CD14-positive monocyte (primary cell): ENCODE data around the gene TMEM161B. TPM values are rescaled to one million over a fixed set of nuclear protein-coding genes. Genes with fewer than 3 reads are reported as not detected.

Experiments used
- DNase-seq, 3 donors: peaks; one replicate each; pipeline ENCODE4 v3.0.0-alpha.2; 2011 to 2022
- H2AFZ ChIP-seq: 2 replicates; pipeline ENCODE4 v1.6.0; 2012; ENCODE audit warnings: mild to moderate bottlenecking, low read depth, low read length, inconsistent platforms; ENCODE audit not compliant: insufficient read depth, poor library complexity, severe bottlenecking
- H3K27ac ChIP-seq, 2 donors: 1 replicate in 1 of 2; 2 replicates in 1 of 2; pipeline ENCODE4 v1.5.1; 2012 to 2013; ENCODE audit warnings: low read length in 2 of 2, control low read depth in 1 of 2, inconsistent platforms in 1 of 2, low read depth in 1 of 2, mild to moderate bottlenecking in 1 of 2
- H3K27me3 ChIP-seq, 2 donors: one replicate each; pipeline versions ENCODE4 v1.6.0 to v1.6.1; 2011 to 2013; ENCODE audit warnings: low read length in 2 of 2; ENCODE audit not compliant: control insufficient read depth in 2 of 2, insufficient read depth in 2 of 2
- H3K36me3 ChIP-seq, 2 donors: replicated peaks in 1 of 2; 1 replicate in 1 of 2; 2 replicates in 1 of 2; pipeline versions ENCODE4 v1.5.1 to v1.6.1; 2012 to 2013; ENCODE audit warnings: low read length in 2 of 2, control low read depth in 1 of 2, inconsistent platforms in 1 of 2, mild to moderate bottlenecking in 1 of 2; ENCODE audit not compliant: insufficient read depth in 2 of 2, control insufficient read depth in 1 of 2
- H3K4me1 ChIP-seq, 2 donors: 1 replicate in 1 of 2; 2 replicates in 1 of 2; pipeline versions ENCODE4 v1.5.1 to v1.6.1; 2012 to 2013; ENCODE audit warnings: low read length in 2 of 2, control low read depth in 1 of 2, inconsistent platforms in 1 of 2, mild to moderate bottlenecking in 1 of 2, moderate library complexity in 1 of 2; ENCODE audit not compliant: insufficient read depth in 2 of 2, control insufficient read depth in 1 of 2
- H3K4me2 ChIP-seq: replicated peaks from 2 replicates; pipeline ENCODE3; 2012; ENCODE audit warnings: low read length, moderate library complexity, mild to moderate bottlenecking; ENCODE audit not compliant: poor library complexity, severe bottlenecking; ENCODE audit errors: extremely low read depth
- H3K4me3 ChIP-seq, 3 experiments: fragments of 200-600 bp in 1 of 3; sonication (generic) in 1 of 3; replicated peaks in 1 of 3; 1 replicate in 2 of 3; 2 replicates in 1 of 3; pipeline ENCODE4 v1.5.1; 2011 to 2013; ENCODE audit warnings: low read length in 3 of 3, mild to moderate bottlenecking in 3 of 3, control low read depth in 2 of 3, low read depth in 2 of 3, inconsistent platforms in 1 of 3, moderate library complexity in 1 of 3
- H3K79me2 ChIP-seq: 2 replicates; pipeline ENCODE4 v1.6.0; 2012; ENCODE audit warnings: mild to moderate bottlenecking, control low read depth, inconsistent platforms, low read length, moderate library complexity; ENCODE audit not compliant: insufficient read depth
- H3K9ac ChIP-seq: 2 replicates; pipeline ENCODE4 v1.6.0; 2017; ENCODE audit warnings: low read length, mild to moderate bottlenecking; ENCODE audit not compliant: insufficient read depth, poor library complexity, severe bottlenecking
- H3K9me3 ChIP-seq, 2 donors: replicated peaks in 1 of 2; 1 replicate in 1 of 2; 2 replicates in 1 of 2; pipeline versions ENCODE4 v1.5.1 to v1.6.1; 2012 to 2013; ENCODE audit warnings: low read length in 2 of 2, control low read depth in 1 of 2; ENCODE audit not compliant: control insufficient read depth in 1 of 2, insufficient read depth in 1 of 2
- H4K20me1 ChIP-seq: 2 replicates; pipeline ENCODE4 v1.6.0; 2012; ENCODE audit warnings: mild to moderate bottlenecking, low read length, control low read depth, moderate library complexity; ENCODE audit not compliant: insufficient read depth
- H3K27ac Mint-ChIP-seq, 7 donors: one replicate each; pipeline ENCODE4 v1.8.0; 2020; ENCODE audit warnings: mild to moderate bottlenecking in 7 of 7, mixed read lengths in 7 of 7, moderate library complexity in 6 of 7, inconsistent platforms in 2 of 7
- H3K27me3 Mint-ChIP-seq, 3 donors: one replicate each; pipeline ENCODE4 v1.8.0; 2021 to 2022; ENCODE audit warnings: low read depth in 3 of 3, mild to moderate bottlenecking in 3 of 3, mixed read lengths in 3 of 3, moderate library complexity in 3 of 3, inconsistent platforms in 1 of 3
- H3K36me3 Mint-ChIP-seq, 2 donors: one replicate each; pipeline ENCODE4 v1.8.0; 2020; ENCODE audit warnings: mixed read lengths in 2 of 2, inconsistent platforms in 1 of 2, mild to moderate bottlenecking in 1 of 2
- H3K4me1 Mint-ChIP-seq: one replicate; pipeline ENCODE4 v1.8.0; 2020; ENCODE audit warnings: mild to moderate bottlenecking, mixed read lengths
- H3K4me3 Mint-ChIP-seq, 2 donors: one replicate each; pipeline ENCODE4 v1.8.0; 2020; ENCODE audit warnings: mild to moderate bottlenecking in 2 of 2, mixed read lengths in 2 of 2, moderate library complexity in 1 of 2
- H3K9me3 Mint-ChIP-seq, 7 donors: one replicate each; pipeline ENCODE4 v1.8.0; 2020 to 2022; ENCODE audit warnings: mixed read lengths in 7 of 7, mild to moderate bottlenecking in 6 of 7, moderate library complexity in 6 of 7, inconsistent platforms in 2 of 7
- CTCF ChIP-seq: fragments of 200-600 bp; IDR thresholded peaks from one replicate; pipeline ENCODE4 v1.8.0; 2022; ENCODE audit warnings: antibody characterized with exemption, mild to moderate bottlenecking
- whole genome bisulfite sequencing: methylation state at CpG from one replicate; pipeline ENCODE4 v1.1.5; 2013; ENCODE audit warnings: missing lambda C conversion rate; ENCODE audit not compliant: insufficient coverage; 5-methylcytosine and 5-hydroxymethylcytosine counted together
- intact Hi-C, 2 donors: fragments of 100-400 bp; cut with micrococcal nuclease; formaldehyde crosslinking; loops; one replicate each; pipeline versions ENCODE4 v1.15.0 to v1.15.1; 2023
- polyA plus RNA-seq, 3 donors: library from polyadenylated mRNA; depleted of rRNA in 1 of 3; unstranded in 2 of 3; stranded (reverse) in 1 of 3; fragments of 300-500 nt in 2 of 3; fragments of >200 nt in 1 of 3; fragmentation: Illumina TruSeq in 2 of 3; gene quantifications; 1 replicate in 2 of 3; 2 replicates in 1 of 3; pipeline ENCODE4 v1.2.3, GENCODE V29; 2012 to 2021

Gene TMEM161B
- polyA plus RNA-seq, 3 donors, result 4.4 to 9.4 (median 5.0) TPM

- Mint-ChIP-seq H3K9me3 (peaks cover 0 to 17% (median 9%) of the 10 kb centered on the region in 7 donors), H3K27me3 (no peaks in the 10 kb centered on the region), H3K27ac (no peak overlapping the region), H3K36me3 (no peaks in the 10 kb centered on the region), H3K4me3 (no peak overlapping the region), H3K4me1 (no peaks in the 10 kb centered on the region)
- H3K4me1 ChIP-seq, result no peaks in the 10 kb centered on the region
- H2AFZ ChIP-seq, result no peak overlapping the region
- H3K9me3 ChIP-seq, result peaks cover 0 to 4% of the 10 kb centered on the region in 2 donors
- intact Hi-C loops, result no loop called here
- DNase-seq, result no peak
- no peaks in the 10 kb centered on the region for H4K20me1 ChIP-seq
- no peak for TF ChIP-seq CTCF
- no peaks in the 10 kb centered on the region for H3K36me3 ChIP-seq
- H3K27me3 ChIP-seq, result no peaks in the 10 kb centered on the region
- H3K4me2 ChIP-seq, result no peak overlapping the region
- no peak overlapping the region for H3K27ac ChIP-seq
- no peak overlapping the region for H3K9ac ChIP-seq
- no peaks in the 10 kb centered on the region for H3K79me2 ChIP-seq
- H3K4me3 ChIP-seq, result no peak overlapping the region
These were observed 29.8 kb upstream of the TMEM161B start for GRCh38 chr5:88298425-88298824.

- Histone ChIP-seq H4K20me1 (no peaks in the 10 kb centered on the region), H3K4me3 (no peak overlapping the region), H3K9me3 (peaks cover 0 to 4% of the 10 kb centered on the region in 2 donors), H3K9ac (no peak overlapping the region), H3K27me3 (no peaks in the 10 kb centered on the region), H3K36me3 (no peaks in the 10 kb centered on the region), H3K4me2 (no peak overlapping the region), H3K27ac (no peak overlapping the region), H3K79me2 (no peaks in the 10 kb centered on the region), H3K4me1 (no peaks in the 10 kb centered on the region), H2AFZ (no peak overlapping the region)
- 100% methylated on average over 1 of the region's 3 CpGs for WGBS
- no peak for DNase-seq
- H3K27me3 Mint-ChIP-seq, result no peaks in the 10 kb centered on the region
- no peak overlapping the region for H3K27ac Mint-ChIP-seq
- H3K36me3 Mint-ChIP-seq, result peaks cover 2 to 6% of the 10 kb centered on the region in 2 donors
- TF ChIP-seq CTCF, result no peak
- H3K9me3 Mint-ChIP-seq, result peaks cover 0 to 10% (median 6%) of the 10 kb centered on the region in 7 donors
- intact Hi-C loops, result no loop called here
- H3K4me1 Mint-ChIP-seq, result no peaks in the 10 kb centered on the region
- H3K4me3 Mint-ChIP-seq, result no peak overlapping the region
These were observed 22.2 kb upstream of the TMEM161B start for GRCh38 chr5:88290801-88291200.
